ENCODE results near the gene SLC38A10. TPM values are rescaled to one million over a fixed set of nuclear protein-coding genes. Genes with fewer than 3 reads are reported as not detected.

The SLC38A10 gene
- total and polyA plus RNA-seq, 10 of the 15 experiments (the other 5 are each of a cell fraction or from before 2014, with no cell fraction given), result 0.52 to 67.9 (median 22.1) TPM

DNA sequence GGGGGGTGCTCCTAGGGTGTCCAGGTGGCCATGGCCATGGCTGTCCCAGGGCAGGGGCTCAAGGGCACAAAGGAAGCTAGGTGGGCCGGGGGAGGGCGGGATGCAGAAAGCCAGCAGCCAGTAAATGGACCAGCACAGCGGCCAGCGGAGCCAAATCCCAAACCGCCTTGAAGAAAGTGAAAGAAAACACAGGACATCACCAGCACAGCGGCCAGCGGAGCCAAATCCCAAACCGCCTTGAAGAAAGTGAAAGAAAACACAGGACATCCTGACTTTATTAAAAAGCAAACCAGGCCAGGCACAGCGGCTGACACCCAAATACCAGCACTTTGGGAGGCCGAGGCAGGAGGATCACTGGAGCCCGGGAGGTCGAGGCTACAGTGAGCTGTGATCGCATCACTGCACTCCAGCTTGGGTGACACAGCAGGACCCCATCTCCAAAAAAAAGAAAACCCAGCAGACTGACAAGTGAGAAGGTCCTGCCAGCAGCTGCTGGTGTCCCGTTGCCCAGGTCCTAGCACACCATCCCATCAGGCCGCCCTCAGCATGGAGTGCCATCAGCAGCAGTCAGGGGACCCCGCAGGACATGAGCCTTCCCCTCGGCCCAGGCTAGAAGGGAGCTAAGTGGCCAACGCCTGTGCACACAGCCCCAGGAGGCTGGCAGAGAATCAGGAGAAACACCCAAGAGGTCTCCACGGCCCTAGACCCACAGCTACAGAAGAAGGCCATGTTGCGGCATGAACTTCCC, 17.0 kb downstream of the SLC38A10 start:
- H3K79me2 ChIP-seq (ENCODE audit: control insufficient read depth, insufficient read depth, low read length), result no peaks in the 10 kb centered on the region
- H2AFZ ChIP-seq (ENCODE audit: control insufficient read depth, low read depth, low read length), result no peak overlapping the region
- 95% methylated on average over 20 of the region's 20 CpGs for WGBS (ENCODE audit: insufficient coverage, insufficient replicate concordance, low lambda C conversion rate, missing lambda C conversion rate)
- intact Hi-C loops (cut with micrococcal nuclease; ENCODE audit: unreplicated experiment) (no loop called here), in situ Hi-C loops (cut with MboI) (no loop called here)
- ChIA-PET RAD21 (ENCODE audit: unreplicated experiment) (no interaction called here), POLR2A (no interaction called here), CTCF (interaction anchor here (0.8 kb wide), 1 partner anchor 25 kb away, joined by 3 read pairs; no protein-coding TSS in a partner anchor), SMC1A (ENCODE audit: uncharacterized antibody, unreplicated experiment) (no interaction called here)
- no peak overlapping the region for H3K4me3 ChIP-seq
- DNase-seq (ENCODE audit: low read depth, low spot score) (no peak), FAIRE-seq (no peak), ATAC-seq (no peak)
- H3K36me3 ChIP-seq (ENCODE audit: control insufficient read depth in 2 of 2, insufficient read depth in 2 of 2, low read length in 1 of 2), result peaks cover 18 to 20% of the 10 kb centered on the region in 2 experiments
- no TSS peak for BruUV-seq (replicated peaks)
- no peaks in the 10 kb centered on the region for H3K9me3 ChIP-seq (replicated peaks; ENCODE audit: control insufficient read depth, insufficient read depth, low read length)
- no peak overlapping the region for H3K9ac ChIP-seq (ENCODE audit: control insufficient read depth, insufficient read depth, low read length)
- no peaks in the 10 kb centered on the region for H4K20me1 ChIP-seq (ENCODE audit: control insufficient read depth, insufficient read depth)
- no peak overlapping the region for H3K27ac ChIP-seq (ENCODE audit: control insufficient read depth, insufficient read depth)
- H3K27me3 ChIP-seq (replicated peaks in 1 of 2; ENCODE audit: control insufficient read depth in 2 of 2, insufficient read depth in 2 of 2, low read length in 1 of 2), result no peaks in the 10 kb centered on the region
- no peaks in the 10 kb centered on the region for H3K4me1 ChIP-seq (ENCODE audit: control insufficient read depth, insufficient read depth, low read length)
- H3K4me2 ChIP-seq (ENCODE audit: control insufficient read depth, insufficient read depth), result no peak overlapping the region
- TF ChIP-seq ETV6 (conservative IDR thresholded peaks at IDR 0.05 in 1 of 2, IDR thresholded peaks at IDR 0.05 in 1 of 2; ENCODE audit: borderline replicate concordance in 1 of 2, low read depth in 1 of 2) (no peak), CEBPZ (IDR thresholded peaks at IDR 0.05; ENCODE audit: low read depth, low read length) (no peak), NR2C1 (IDR thresholded peaks at IDR 0.05) (no peak), POU2F2 (IDR thresholded peaks at IDR 0.05; ENCODE audit: borderline replicate concordance, low read depth, low read length) (no peak), MLLT1 (IDR thresholded peaks at IDR 0.05) (no peak), WRNIP1 (IDR thresholded peaks at IDR 0.05; ENCODE audit: borderline replicate concordance, low read depth, low read length) (no peak), IKZF2 (IDR thresholded peaks at IDR 0.05) (no peak), MEF2A (IDR thresholded peaks at IDR 0.05; ENCODE audit: insufficient read depth, low read depth, low read length) (no peak), ZNF274 (IDR thresholded peaks at IDR 0.05; ENCODE audit: insufficient read depth, insufficient read length) (no peak), SMAD1 (IDR thresholded peaks at IDR 0.05; ENCODE audit: low read depth, partially characterized antibody) (no peak), JUNB (IDR thresholded peaks at IDR 0.05) (no peak), BCL11A (IDR thresholded peaks at IDR 0.05; ENCODE audit: low read depth, low read length) (no peak), ZNF217 (IDR thresholded peaks at IDR 0.05) (no peak), STAT1 (conservative IDR thresholded peaks at IDR 0.05) (no peak), KLF5 (IDR thresholded peaks at IDR 0.05; ENCODE audit: partially characterized antibody) (no peak)
- TF ChIP-seq, protein P1, sequence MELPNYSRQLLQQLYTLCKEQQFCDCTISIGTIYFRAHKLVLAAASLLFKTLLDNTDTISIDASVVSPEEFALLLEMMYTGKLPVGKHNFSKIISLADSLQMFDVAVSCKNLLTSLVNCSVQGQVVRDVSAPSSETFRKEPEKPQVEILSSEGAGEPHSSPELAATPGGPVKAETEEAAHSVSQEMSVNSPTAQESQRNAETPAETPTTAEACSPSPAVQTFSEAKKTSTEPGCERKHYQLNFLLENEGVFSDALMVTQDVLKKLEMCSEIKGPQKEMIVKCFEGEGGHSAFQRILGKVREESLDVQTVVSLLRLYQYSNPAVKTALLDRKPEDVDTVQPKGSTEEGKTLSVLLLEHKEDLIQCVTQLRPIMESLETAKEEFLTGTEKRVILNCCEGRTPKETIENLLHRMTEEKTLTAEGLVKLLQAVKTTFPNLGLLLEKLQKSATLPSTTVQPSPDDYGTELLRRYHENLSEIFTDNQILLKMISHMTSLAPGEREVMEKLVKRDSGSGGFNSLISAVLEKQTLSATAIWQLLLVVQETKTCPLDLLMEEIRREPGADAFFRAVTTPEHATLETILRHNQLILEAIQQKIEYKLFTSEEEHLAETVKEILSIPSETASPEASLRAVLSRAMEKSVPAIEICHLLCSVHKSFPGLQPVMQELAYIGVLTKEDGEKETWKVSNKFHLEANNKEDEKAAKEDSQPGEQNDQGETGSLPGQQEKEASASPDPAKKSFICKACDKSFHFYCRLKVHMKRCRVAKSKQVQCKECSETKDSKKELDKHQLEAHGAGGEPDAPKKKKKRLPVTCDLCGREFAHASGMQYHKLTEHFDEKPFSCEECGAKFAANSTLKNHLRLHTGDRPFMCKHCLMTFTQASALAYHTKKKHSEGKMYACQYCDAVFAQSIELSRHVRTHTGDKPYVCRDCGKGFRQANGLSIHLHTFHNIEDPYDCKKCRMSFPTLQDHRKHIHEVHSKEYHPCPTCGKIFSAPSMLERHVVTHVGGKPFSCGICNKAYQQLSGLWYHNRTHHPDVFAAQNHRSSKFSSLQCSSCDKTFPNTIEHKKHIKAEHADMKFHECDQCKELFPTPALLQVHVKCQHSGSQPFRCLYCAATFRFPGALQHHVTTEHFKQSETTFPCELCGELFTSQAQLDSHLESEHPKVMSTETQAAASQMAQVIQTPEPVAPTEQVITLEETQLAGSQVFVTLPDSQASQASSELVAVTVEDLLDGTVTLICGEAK (IDR thresholded peaks at IDR 0.05; ENCODE audit: borderline replicate concordance), result no peak
